A549 (cell line): ENCODE data around the gene LMO2. TPM values are rescaled to one million over a fixed set of nuclear protein-coding genes. Genes with fewer than 3 reads are reported as not detected.

ENCODE experiments used
- ATAC-seq, 2 experiments: fragments of 200-7000 bp in 1 of 2; fragments of >200 bp in 1 of 2; cut with Nextera tagmentation in 1 of 2; cut with Tn5 transposase in 1 of 2; 3 replicates each; pipeline versions ENCODE4 v1.8.0 to v1.9.1; 2018 to 2020; ENCODE audit warnings: mild to moderate bottlenecking in 1 of 2, moderate library complexity in 1 of 2
- CTCF ChIA-PET: fragments of 300-600 bp; sonication (Branson Sonifier 250); formaldehyde crosslinking; extraction: SDS; loops from one replicate; lab custom pipeline; 2021; ENCODE audit warnings: antibody characterized with exemption, inconsistent platforms; lab: Yijun Ruan, JAX
- POLR2A ChIA-PET: fragments of 350-600 bp; formaldehyde crosslinking; extraction: SDS; loops from one replicate; lab custom pipeline; 2021; ENCODE audit warnings: antibody characterized with exemption, inconsistent platforms; lab: Yijun Ruan, JAX
- DNase-seq, 2 experiments: peaks; one replicate each; pipeline versions ENCODE4 v3.0.0 to v3.0.0-alpha.2; 2011 to 2016; ENCODE audit warnings: low read depth in 1 of 2, low spot score in 1 of 2
- FAIRE-seq: peaks from 2 replicates; lab custom pipeline; 2011; peaks lifted over from hg19 to GRCh38; lab: Jason Lieb, UNC
- H3K27ac ChIP-seq, 2 experiments: fragments of >200 bp; sonication (Bioruptor Twin); formaldehyde crosslinking; 3 replicates each; pipeline ENCODE4 v1.5.1; 2016 to 2017
- H3K4me1 ChIP-seq: fragments of >200 bp; sonication (Bioruptor Twin); formaldehyde crosslinking; 3 replicates; pipeline ENCODE4 v1.6.1; 2016
- H3K4me2 ChIP-seq: fragments of >200 bp; sonication (Bioruptor Twin); formaldehyde crosslinking; 3 replicates; pipeline ENCODE4 v1.6.1; 2016
- H3K4me3 ChIP-seq: fragments of >200 bp; sonication (Bioruptor Twin); formaldehyde crosslinking; 3 replicates; pipeline ENCODE4 v1.5.1; 2016
- H3K9me3 ChIP-seq: fragments of >200 bp; sonication (Bioruptor Twin); formaldehyde crosslinking; 3 replicates; pipeline ENCODE4 v1.6.1; 2016
- ATOH8 ChIP-seq: fragments of 250-450 bp; sonication (Bioruptor Pico); IDR thresholded peaks from 2 replicates; pipeline ENCODE4 v1.5.0; 2020; ENCODE audit warnings: low read depth, mild to moderate bottlenecking, moderate library complexity
- BCL3 ChIP-seq: fragments of >200 bp; sonication (Bioruptor Twin); formaldehyde crosslinking; IDR thresholded peaks from 3 replicates; pipeline ENCODE4 v1.6.1; 2016
- CBX8 ChIP-seq: fragments of 200-600 bp; sonication (generic); IDR thresholded peaks from 2 replicates; pipeline ENCODE4 v1.6.1; 2016
- EHMT2 ChIP-seq: fragments of 200-600 bp; sonication (generic); IDR thresholded peaks from 2 replicates; pipeline ENCODE4 v1.6.1; 2016; ENCODE audit warnings: antibody characterized with exemption, low read depth, mild to moderate bottlenecking, moderate library complexity
- EP300 ChIP-seq, 2 experiments: fragments of >200 bp; sonication (Bioruptor Twin); formaldehyde crosslinking; IDR thresholded peaks; 2 replicates in 1 of 2; 3 replicates in 1 of 2; pipeline ENCODE4 v1.6.1; 2016 to 2017
- FOSL2 ChIP-seq, 2 experiments: fragments of 450-650 bp in 1 of 2; fragments of >200 bp in 1 of 2; sonication (Bioruptor Twin) in 1 of 2; formaldehyde crosslinking; IDR thresholded peaks; 2 replicates each; pipeline versions ENCODE4 v1.5.0 to v1.6.1; 2016 to 2020; ENCODE audit warnings: mild to moderate bottlenecking in 1 of 2, moderate library complexity in 1 of 2
- HOXA7 ChIP-seq: fragments of 250-450 bp; sonication (Bioruptor Pico); IDR thresholded peaks from 2 replicates; pipeline ENCODE4 v1.5.0; 2020; ENCODE audit warnings: mild to moderate bottlenecking, moderate library complexity
- HOXB13 ChIP-seq: fragments of 250-450 bp; sonication (Bioruptor Pico); IDR thresholded peaks from 2 replicates; pipeline ENCODE4 v1.5.0; 2020; ENCODE audit warnings: low read depth, mild to moderate bottlenecking, moderate library complexity
- KDM5A ChIP-seq: fragments of 200-600 bp; sonication (generic); IDR thresholded peaks from 2 replicates; pipeline ENCODE4 v1.6.1; 2016; ENCODE audit warnings: antibody characterized with exemption, mild to moderate bottlenecking
- MAFK ChIP-seq: fragments of 450-650 bp; IDR thresholded peaks from 2 replicates; pipeline ENCODE4 v1.6.1; 2014; ENCODE audit not compliant: partially characterized antibody
- MAX ChIP-seq: IDR thresholded peaks from 2 replicates; pipeline ENCODE4 v1.6.1; 2012
- NFE2L2 ChIP-seq: fragments of 150-350 bp; conservative IDR thresholded peaks from 2 replicates; pipeline ENCODE4 v1.6.1; 2014; ENCODE audit warnings: low read length
- PBX3 ChIP-seq: IDR thresholded peaks from 2 replicates; pipeline ENCODE4 v1.6.1; 2012
- PHF8 ChIP-seq: fragments of 200-600 bp; sonication (generic); IDR thresholded peaks from 2 replicates; pipeline ENCODE4 v1.6.1; 2016; ENCODE audit warnings: low read depth, mild to moderate bottlenecking, antibody characterized with exemption, moderate library complexity, borderline replicate concordance
- RAD21 ChIP-seq, 2 experiments: fragments of >200 bp in 1 of 2; sonication (Bioruptor Twin) in 1 of 2; formaldehyde crosslinking in 1 of 2; IDR thresholded peaks in 1 of 2; conservative IDR thresholded peaks in 1 of 2; 2 replicates in 1 of 2; 3 replicates in 1 of 2; pipeline ENCODE4 v1.6.1; 2012 to 2018; ENCODE audit warnings: inconsistent platforms in 1 of 2
- RFX5 ChIP-seq: fragments of 450-650 bp; IDR thresholded peaks from 2 replicates; pipeline ENCODE4 v1.7.1; 2014; ENCODE audit warnings: antibody characterized with exemption, mild to moderate bottlenecking, moderate library complexity
- TFCP2L1 ChIP-seq: fragments of 250-450 bp; sonication (Bioruptor Pico); IDR thresholded peaks from 2 replicates; pipeline ENCODE4 v1.5.0; 2021; ENCODE audit warnings: mild to moderate bottlenecking
- TP53 ChIP-seq: fragments of 250-450 bp; sonication (Bioruptor Pico); IDR thresholded peaks from 2 replicates; pipeline ENCODE4 v1.5.0; 2021; ENCODE audit warnings: mild to moderate bottlenecking, moderate library complexity
- USF2 ChIP-seq: fragments of 450-650 bp; IDR thresholded peaks from 2 replicates; pipeline ENCODE4 v1.6.1; 2014; ENCODE audit warnings: antibody characterized with exemption
- ZC3H11A ChIP-seq: fragments of 450-650 bp; IDR thresholded peaks from 2 replicates; pipeline ENCODE4 v1.6.1; 2014; ENCODE audit warnings: antibody characterized with exemption, mild to moderate bottlenecking
- ZNF302 ChIP-seq: fragments of 250-450 bp; sonication (Bioruptor Pico); IDR thresholded peaks from 2 replicates; pipeline ENCODE4 v1.9.0; 2021; ENCODE audit warnings: inconsistent platforms, mild to moderate bottlenecking, moderate library complexity
- WGBS: methylation state at CpG from one replicate; pipeline ENCODE4 v1.1.6; 2017; ENCODE audit errors: missing lambda C conversion rate; 5-methylcytosine and 5-hydroxymethylcytosine counted together
- polyA plus RNA-seq, 4 experiments: library from polyadenylated mRNA; depleted of rRNA in 3 of 4; stranded (reverse); fragments of >200 nt; fragmentation: RNase III in 1 of 4; extraction: RNeasy Plus Mini Kit Qiagen cat#74134 plus additional on column Dnase treatment in 1 of 4; gene quantifications; 2 replicates in 3 of 4; 3 replicates in 1 of 4; pipeline ENCODE4 v1.2.3, GENCODE V29; 2011 to 2017

Gene LMO2
- polyA plus RNA-seq, 2 of the 4 experiments (the other 2 are of a cell fraction), result 0.12 to 0.15 TPM

- FAIRE-seq, result no peak
- CTCF ChIA-PET, result interaction anchor here (0.6 to 9.9 kb wide), 6 partner anchors 8 to 127 kb away, joined by 3 to 245 read pairs (median 5); no protein-coding TSS in a partner anchor
- Histone ChIP-seq H3K4me3 (no peak overlapping the region), H3K4me1 (no peaks in the 10 kb centered on the region), H3K4me2 (no peak overlapping the region)
- DNase-seq, result no peak
- no peak for ATAC-seq
- WGBS, result 49% methylated on average over 6 of the region's 6 CpGs
- POLR2A ChIA-PET, result no interaction called here
- TF ChIP-seq USF2, result no peak
- no peak for TF ChIP-seq PBX3
- TF ChIP-seq HOXA7 (CRISPR knock-in tag), result no peak
- TF ChIP-seq PHF8, result no peak
- TF ChIP-seq RFX5, result no peak
- no peak for TF ChIP-seq MAFK
- no peak for TF ChIP-seq ZNF302 (CRISPR knock-in tag)
- no peak for TF ChIP-seq RAD21 (conservative IDR thresholded peaks at IDR 0.05 in 1 of 2, IDR thresholded peaks at IDR 0.05 in 1 of 2)
- TF ChIP-seq ZC3H11A, result no peak
- TF ChIP-seq CBX8, result no peak
- TF ChIP-seq EP300 (IDR thresholded peaks at IDR 0.05), result no peak
- no peak for TF ChIP-seq BCL3
- no peak for TF ChIP-seq TFCP2L1 (CRISPR knock-in tag)
- TF ChIP-seq NFE2L2, result no peak
- no peak for TF ChIP-seq FOSL2 (IDR thresholded peaks at IDR 0.05)
- TF ChIP-seq FOSL2 (CRISPR knock-in tag; IDR thresholded peaks at IDR 0.05), result no peak
- no peak for TF ChIP-seq MAX
- no peak for TF ChIP-seq TP53 (CRISPR knock-in tag)
- TF ChIP-seq, all 56 proteins: peak for 0
- H3K9me3 ChIP-seq, result no peaks in the 10 kb centered on the region
- H3K27ac ChIP-seq, result no peak overlapping the region
Measured at GRCh38 chr11:33861386-33861785, 30.5 kb downstream of the LMO2 start.

- no peak overlapping the region for H3K4me3 ChIP-seq
- FAIRE-seq (no peak), DNase-seq (no peak), ATAC-seq (no peak)
- no peaks in the 10 kb centered on the region for H3K4me1 ChIP-seq
- WGBS, result 57% methylated on average over 5 of the region's 5 CpGs
- no peak for TF ChIP-seq ZNF302 (CRISPR knock-in tag)
- no peak for TF ChIP-seq EHMT2
- no peak overlapping the region for H3K4me2 ChIP-seq
- ChIA-PET POLR2A (no interaction called here), CTCF (interaction anchor here (0.6 to 9.9 kb wide), 8 partner anchors 9 to 127 kb away, joined by 3 to 245 read pairs (median 4); no protein-coding TSS in a partner anchor)
- H3K9me3 ChIP-seq, result no peaks in the 10 kb centered on the region
- no peak overlapping the region for H3K27ac ChIP-seq
Measured at GRCh38 chr11:33860926-33861325, 30.9 kb downstream of the LMO2 start.

- DNase-seq (no peak), FAIRE-seq (no peak), ATAC-seq (no peak)
- no peak overlapping the region for H3K27ac ChIP-seq
- H3K4me2 ChIP-seq, result no peak overlapping the region
- no peak for TF ChIP-seq ATOH8
- no peak for TF ChIP-seq HOXB13 (CRISPR knock-in tag)
- TF ChIP-seq KDM5A, result no peak
- WGBS, result 78% methylated on average over 16 of the region's 16 CpGs
- no peaks in the 10 kb centered on the region for H3K9me3 ChIP-seq
- no peaks in the 10 kb centered on the region for H3K4me1 ChIP-seq
- POLR2A ChIA-PET, result no interaction called here
- CTCF ChIA-PET, result interaction anchor here (1.0 to 9.9 kb wide), 11 partner anchors 8 to 137 kb away, joined by 3 to 245 read pairs (median 7); no protein-coding TSS in a partner anchor
- H3K4me3 ChIP-seq, result no peak overlapping the region
Measured at GRCh38 chr11:33859306-33859705, 32.6 kb downstream of the LMO2 start.
